ENCODE data around the gene ADPGK.
A peak's percentile ranks its signal among the peaks of the same experiment; 100 is the strongest.

Gene ADPGK

DNA sequence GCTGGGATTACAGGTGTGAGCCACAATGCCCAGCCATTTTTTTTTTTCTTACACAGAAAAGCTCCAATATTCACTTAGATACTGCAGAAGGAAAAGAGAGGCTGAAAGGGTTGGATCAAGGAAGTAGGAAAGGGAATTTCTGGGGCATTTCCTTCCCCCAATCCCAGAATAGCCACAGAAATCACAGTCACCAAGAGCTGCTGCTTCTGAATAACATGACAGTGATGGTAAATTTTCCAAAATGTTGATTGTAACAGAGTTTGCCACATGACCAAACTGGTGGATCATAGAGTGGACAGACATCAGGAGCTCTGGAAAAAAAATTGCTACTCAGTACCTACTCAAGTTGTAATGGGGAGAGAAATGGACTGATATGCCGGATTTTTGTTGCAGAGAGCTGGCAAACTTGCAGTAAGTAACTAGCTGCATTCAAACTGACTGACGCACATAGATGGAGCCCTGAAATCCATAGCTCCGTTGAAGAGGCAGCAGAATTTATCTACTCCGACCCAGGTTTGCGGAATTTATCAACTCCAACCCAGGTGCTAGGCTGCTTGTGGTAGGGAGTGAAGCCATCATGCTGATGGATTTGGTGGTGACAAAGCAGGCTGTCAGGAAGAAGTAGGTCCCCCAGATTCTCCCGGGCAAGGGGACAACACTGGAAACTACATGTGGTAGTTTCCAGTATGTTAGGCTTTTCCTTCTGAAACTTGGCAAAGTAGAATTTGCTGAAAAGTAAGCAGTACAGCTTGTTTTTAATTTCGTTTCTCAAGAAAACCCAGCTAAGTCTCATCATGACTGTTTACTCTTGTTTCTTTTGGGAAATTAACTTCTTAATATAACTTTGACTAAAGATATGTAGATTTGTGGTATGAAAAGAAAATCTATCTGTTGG lies 10.5 kb upstream of the ADPGK start:
- intact Hi-C loops (cut with DNase I): no loop called here
- DNase-seq: no peak

DNA sequence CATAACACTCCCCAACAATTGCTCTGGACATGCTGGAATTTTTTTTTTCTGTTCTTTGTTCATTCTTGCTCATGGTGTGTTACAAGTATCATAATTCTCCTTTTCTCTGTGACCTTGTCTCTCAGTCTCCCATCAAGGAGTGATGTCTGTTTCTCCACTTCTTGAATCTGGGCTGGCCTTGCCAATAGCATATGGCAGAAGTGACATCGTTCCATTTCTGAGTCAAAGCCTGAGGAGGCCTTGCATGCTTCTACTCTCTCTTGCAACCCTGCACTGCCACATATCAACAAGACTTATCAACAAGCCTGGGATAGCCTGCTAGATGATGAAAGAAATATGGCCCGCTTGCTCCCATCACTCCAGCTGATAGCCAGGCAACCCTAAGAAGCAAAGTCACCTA lies 8.9 kb upstream of the ADPGK start:
- no peak for DNase-seq
- intact Hi-C loops (cut with DNase I): no loop called here

GRCh38 chr15:72790302-72790910 lies 6.8 kb upstream of the ADPGK start:
- DNase-seq: no peak
- intact Hi-C loops (cut with DNase I): no loop called here

DNA sequence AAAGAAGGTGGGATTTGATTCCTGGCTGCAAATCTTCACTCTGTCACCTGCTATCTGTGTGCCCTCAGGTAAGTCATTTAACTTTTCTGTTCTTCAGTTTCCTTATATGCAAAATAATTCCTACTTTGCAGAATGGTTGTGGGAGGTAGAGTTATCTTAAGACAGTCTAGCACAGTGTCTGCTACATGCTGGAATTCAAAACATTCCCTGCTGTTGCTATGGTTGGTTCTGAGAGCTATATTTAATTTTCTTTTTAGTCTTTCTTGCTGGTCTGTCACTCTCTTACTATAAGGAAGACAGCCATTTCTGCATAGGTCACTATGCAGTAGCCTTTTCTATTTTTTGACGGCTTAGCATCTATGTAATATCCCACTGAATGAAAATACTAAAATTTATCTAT lies 4.0 kb upstream of the ADPGK start:
- intact Hi-C loops (cut with DNase I): loop anchor here (10.0 kb wide), 1 partner anchor 313 kb away; the partner anchor contains the start of gene ARIH1
- DNase-seq: peak in 2 of 42 donors; percentile 10 to 32

DNA sequence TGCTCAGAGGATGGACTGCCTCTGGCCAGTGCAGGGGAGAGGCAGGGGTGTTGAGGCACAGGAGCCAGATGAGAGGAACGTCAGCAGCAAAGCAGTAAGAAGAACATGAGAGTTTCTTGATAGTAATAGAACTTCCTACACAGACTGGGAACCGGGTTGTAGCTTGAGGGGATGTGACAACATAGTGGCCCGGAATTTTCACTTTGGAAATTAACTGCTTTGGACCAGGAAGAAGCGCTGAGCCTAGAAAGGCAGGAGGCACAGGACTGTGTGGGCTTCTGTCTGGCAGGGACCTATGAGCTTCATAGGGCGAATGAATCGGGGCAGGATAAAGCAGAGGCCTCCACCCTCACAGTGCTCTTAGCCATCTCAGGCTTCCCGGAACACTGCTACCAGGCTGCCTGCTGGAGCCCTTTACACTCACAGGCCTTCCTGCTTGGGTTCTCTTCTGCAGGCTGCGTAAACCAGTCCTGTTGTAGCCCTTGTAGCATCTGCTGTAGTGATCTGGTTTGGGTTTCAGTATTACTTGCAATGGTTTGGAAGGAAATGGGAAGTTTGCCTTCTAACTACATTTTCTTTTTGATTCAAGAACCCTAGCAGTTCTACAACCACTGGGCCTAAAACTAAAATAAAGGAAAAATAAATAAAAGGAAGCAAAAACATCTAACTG lies 3.3 kb upstream of the ADPGK start:
- intact Hi-C loops (cut with DNase I): loop anchor here (10.0 kb wide), 1 partner anchor 312 kb away; the partner anchor contains the start of gene ARIH1
- peak in 4 of 42 donors; percentile 13 to 48 (median 15) for DNase-seq

DNA sequence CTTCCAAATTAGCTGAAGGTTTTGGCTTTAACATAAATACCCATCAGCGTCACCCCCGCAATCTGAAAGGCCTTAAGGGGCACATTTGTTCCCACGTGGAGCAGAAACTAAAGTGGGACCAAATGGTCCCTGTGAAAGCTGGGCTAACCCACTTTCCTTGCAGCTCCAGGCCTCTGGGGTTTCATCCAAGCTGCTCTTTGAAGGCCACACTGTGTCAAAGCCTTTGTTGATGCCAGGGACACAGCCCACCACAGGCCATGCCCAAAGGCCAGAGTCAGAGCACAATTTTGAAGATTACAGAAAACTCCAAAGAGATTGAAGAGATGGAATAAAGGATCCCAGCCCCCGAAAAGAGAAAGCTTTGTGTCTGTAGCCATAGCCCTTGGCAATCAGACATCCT lies 2.7 kb upstream of the ADPGK start:
- intact Hi-C loops (cut with DNase I): loop anchor here (10.0 kb wide), 1 partner anchor 311 kb away; the partner anchor contains the start of gene ARIH1
- DNase-seq: peak in 2 of 42 donors; percentile 22 to 38

DNA sequence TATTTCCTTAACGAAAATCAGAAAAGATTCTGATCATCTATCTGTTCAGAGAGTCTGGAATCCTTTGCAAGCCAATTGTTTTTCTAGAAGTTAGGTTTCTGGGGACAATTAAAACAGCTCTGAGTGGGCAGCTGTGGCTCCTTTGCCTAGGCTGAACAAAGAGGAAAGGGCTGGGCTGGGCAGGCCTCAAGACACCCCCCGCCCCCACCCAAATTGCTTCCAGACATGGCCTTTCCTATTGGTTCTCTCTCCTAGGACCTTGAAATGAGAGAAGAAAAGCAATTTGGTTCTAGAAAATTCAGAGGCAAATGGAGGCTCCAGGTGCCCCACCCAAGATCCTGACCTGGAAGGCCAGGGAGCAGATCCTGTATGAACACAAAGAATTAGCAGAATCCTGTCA lies 2.3 kb upstream of the ADPGK start:
- DNase-seq: no peak
- intact Hi-C loops (cut with DNase I): loop anchor here (2.0 to 10.0 kb wide), 2 partner anchors 267 to 311 kb away; partner anchors contain the start of genes ARIH1 and NEO1

DNA sequence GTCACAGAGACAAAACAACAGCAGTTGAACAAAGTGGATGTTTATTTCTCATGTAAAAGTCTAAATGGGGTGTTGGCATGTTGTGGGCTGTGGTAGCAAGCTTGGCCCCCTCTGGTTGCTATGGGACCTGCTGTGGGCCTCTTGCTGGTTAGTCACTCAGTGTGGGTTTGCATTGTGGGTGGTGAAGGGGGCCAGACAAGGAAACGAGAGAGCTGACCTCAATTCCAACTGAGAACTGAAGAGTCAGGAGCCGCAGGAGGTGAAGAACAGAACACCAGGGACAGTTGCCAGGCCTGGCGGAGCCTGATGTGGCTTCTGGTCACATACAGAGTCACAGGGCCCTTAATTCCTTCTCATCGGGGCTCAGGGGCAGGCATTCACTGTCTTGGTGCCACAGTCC lies 1.9 kb upstream of the ADPGK start:
- DNase-seq: peak in 15 of 42 donors; percentile 11 to 70 (median 35)
- intact Hi-C loops (cut with DNase I): loop anchor here (2.0 to 10.0 kb wide), 2 partner anchors 267 to 311 kb away; partner anchors contain the start of genes ARIH1 and NEO1

DNA sequence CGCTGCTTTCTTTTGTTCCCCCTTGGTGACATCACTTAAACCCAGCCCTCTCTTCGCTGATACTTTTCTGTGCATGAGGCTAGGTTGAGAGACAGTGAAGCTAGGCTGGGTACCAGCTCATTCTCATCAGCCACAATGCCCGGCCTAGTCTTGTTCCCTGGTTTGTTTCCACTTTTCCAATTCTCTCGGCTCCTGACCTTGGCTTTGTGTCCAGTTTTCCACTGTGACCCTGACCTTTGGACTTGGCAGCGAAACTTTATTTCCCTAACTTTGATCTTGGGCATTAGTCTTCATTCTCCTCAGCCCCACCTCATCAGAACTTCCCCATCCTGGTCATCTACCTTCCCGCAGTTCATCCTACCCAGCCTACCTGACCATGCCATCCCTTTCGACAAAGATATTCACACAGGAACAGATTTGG lies 908 bp upstream of the ADPGK start:
- no peak for DNase-seq
- intact Hi-C loops (cut with DNase I): loop anchor here (2.0 to 10.0 kb wide), 3 partner anchors 268 to 488 kb away; partner anchors contain the start of genes ARIH1 and NEO1

- peak in 15 of 42 donors; percentile 12 to 69 (median 34) for DNase-seq
- intact Hi-C loops (cut with DNase I): loop anchor here (5.0 to 10.0 kb wide), 2 partner anchors 308 to 489 kb away; partner anchors contain the start of gene ARIH1
Measured at GRCh38 chr15:72783004-72783639, 436 bp downstream of the ADPGK start.

DNA sequence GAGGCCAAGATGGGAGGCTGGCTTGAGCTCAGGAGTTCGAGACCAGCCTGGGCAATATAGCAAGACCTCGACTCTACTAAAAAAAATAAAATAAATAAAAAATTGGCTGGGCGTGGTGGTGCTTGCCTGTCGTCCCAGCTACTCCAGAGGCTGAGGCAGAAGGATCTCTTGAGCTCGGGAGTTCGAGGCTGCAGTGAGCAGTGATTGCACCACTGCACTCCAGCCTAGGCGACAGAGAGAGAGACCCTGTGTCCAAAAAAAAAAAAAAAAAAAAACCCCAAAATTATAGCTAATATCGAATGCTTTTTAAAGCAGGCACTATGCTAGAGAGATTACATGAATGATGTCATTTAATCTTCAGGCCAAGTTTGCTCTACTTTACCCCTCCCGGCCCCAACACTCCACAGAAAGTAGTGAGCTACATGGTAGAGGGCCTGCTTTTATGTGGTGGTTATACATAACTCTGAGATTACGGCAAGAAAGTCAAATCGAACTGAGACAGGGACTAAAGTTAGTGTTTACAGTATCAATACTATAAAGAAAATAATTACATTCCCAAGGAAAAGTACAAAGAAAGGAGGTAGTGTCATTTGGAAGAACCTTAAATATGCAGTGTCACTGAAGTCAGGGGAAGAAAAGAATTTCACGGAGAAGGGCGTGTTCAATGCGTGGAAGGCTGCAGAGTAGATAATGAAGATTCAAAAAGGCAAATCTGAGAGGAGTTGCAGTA lies 1.1 kb downstream of the ADPGK start:
- intact Hi-C loops (cut with DNase I): loop anchor here (5.0 to 10.0 kb wide), 2 partner anchors 308 to 490 kb away; partner anchors contain the start of gene ARIH1
- DNase-seq: no peak

GRCh38 chr15:72781631-72782030 lies 1.9 kb downstream of the ADPGK start:
- no peak for DNase-seq
- intact Hi-C loops (cut with DNase I): loop anchor here (5.0 to 10.0 kb wide), 2 partner anchors 307 to 491 kb away; partner anchors contain the start of gene ARIH1

DNA sequence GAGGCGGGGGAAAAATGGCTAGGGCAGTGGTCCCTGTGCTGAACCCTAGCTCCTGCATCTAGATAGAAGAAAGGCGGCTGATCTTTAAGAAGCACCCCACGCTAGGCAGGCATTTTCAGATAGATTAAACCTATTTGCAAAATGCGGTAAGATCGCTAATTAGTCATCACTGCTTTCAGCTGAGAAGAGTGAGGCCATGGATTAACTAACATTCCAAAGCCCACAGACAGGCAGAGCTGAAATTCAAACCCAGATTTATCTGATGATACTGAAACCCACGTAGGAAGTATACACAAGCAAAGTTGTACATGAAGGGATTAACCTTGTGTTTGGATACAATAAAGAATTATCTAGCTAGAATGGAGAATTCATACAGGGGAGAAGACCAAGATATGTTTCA lies 4.8 kb downstream of the ADPGK start:
- no peak for DNase-seq
- intact Hi-C loops (cut with DNase I): no loop called here

DNA sequence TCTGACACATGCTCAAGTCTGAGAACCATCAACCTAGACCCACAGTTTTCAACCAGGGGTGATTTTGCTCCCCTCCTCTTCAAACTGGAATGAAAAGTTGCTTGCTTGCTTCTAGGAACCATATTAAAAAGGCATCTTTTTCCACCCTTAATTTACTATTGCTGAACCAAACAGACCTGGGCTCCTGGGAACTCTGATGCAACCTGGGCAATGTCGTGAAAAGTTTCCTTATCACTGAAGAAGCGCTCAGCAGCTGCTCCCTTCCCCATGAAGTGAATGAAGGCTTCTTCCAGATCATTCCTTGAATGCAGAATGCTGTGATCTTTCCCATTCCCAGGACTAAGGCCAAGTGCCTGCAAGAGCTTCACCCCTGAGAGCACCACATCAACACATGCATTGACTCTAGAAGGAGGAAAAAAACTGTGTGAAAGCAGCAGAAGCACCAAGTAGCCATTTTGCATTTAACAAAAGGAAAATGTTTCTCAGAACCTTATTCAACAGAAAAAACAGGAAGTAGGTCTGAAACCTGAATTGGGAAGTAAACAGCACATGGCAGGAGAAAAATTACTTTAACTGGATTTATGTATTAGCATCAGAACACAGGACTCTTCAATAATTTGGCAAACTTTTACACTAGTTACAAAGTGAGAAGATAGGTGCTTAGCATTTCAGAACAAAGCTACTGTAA lies 8.7 kb downstream of the ADPGK start:
- no peak for DNase-seq
- intact Hi-C loops (cut with DNase I): no loop called here

DNA sequence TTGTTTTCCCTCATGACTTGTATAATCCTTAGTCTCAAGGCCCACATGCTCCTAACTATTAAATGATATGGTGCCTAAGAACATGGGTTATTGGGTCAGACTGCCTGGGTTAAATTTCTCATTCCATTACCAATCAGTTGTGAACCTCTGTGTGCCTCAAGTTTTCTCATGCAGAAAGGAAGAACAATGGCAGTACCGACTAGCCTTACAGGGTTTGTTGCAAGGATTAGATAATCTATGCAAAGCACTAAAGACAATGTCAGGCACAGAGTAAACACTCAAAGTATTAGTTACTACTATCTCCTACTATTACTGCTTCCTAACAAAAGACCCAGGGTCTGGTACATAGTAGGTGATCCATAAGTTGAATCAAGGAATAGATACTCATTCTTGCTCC lies 12.2 kb downstream of the ADPGK start:
- no peak for DNase-seq
- intact Hi-C loops (cut with DNase I): no loop called here

GRCh38 chr15:72770673-72771328 lies 12.8 kb downstream of the ADPGK start:
- intact Hi-C loops (cut with DNase I): no loop called here
- no peak for DNase-seq

DNA sequence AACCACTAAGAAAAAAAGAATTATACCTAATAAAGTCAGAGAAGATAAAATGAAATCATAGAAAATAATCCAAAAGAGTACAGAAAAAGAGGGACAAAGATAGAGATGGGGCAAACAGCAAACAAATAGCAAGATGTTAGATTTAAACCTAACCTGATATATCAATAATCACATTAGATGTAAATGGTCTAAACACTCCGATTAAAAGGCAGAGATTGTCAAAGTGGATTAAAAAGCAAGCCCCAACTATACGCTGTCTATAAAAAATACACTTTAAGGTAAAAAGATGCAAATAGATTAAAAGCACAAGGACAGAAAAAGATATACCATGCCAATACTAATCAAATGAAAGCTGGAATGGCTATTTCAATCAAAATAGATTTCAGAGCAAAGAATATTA lies 16.8 kb downstream of the ADPGK start:
- intact Hi-C loops (cut with DNase I): no loop called here
- no peak for DNase-seq

Data from head of caudate nucleus (tissue), 42 donors.